ENCODE data around the gene DACH1. TPM values are rescaled to one million over a fixed set of nuclear protein-coding genes. Genes with fewer than 3 reads are reported as not detected.

The DACH1 gene
- total and polyA plus RNA-seq, 2 of the 13 experiments (the other 11 are each of a cell fraction or from before 2014, with no cell fraction given) = not detected

GRCh38 chr13:71806886-71807285 is 60.1 kb downstream of the DACH1 start (continued):
- no peak for TF ChIP-seq IRF2 (CRISPR knock-in tag; IDR thresholded peaks at IDR 0.05)
- TF ChIP-seq LRRFIP1 (CRISPR knock-in tag; conservative IDR thresholded peaks at IDR 0.05) = no peak
- TF ChIP-seq NR2F1 (CRISPR knock-in tag; IDR thresholded peaks at IDR 0.05) = no peak
- TF ChIP-seq HMGA1 (CRISPR knock-in tag; conservative IDR thresholded peaks at IDR 0.05) = no peak
- no peak for TF ChIP-seq TRIM24 (CRISPR knock-in tag; IDR thresholded peaks at IDR 0.05)
- TF ChIP-seq, protein P1, sequence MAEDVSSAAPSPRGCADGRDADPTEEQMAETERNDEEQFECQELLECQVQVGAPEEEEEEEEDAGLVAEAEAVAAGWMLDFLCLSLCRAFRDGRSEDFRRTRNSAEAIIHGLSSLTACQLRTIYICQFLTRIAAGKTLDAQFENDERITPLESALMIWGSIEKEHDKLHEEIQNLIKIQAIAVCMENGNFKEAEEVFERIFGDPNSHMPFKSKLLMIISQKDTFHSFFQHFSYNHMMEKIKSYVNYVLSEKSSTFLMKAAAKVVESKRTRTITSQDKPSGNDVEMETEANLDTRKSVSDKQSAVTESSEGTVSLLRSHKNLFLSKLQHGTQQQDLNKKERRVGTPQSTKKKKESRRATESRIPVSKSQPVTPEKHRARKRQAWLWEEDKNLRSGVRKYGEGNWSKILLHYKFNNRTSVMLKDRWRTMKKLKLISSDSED (CRISPR knock-in tag; IDR thresholded peaks at IDR 0.05) = no peak
- no peak for TF ChIP-seq ZNF747 (CRISPR knock-in tag; IDR thresholded peaks at IDR 0.05; ENCODE audit: borderline replicate concordance)
- TF ChIP-seq ZNF260 (CRISPR knock-in tag; IDR thresholded peaks at IDR 0.05; ENCODE audit: borderline replicate concordance, low read depth) = no peak
- no peak for TF ChIP-seq TBX3 (IDR thresholded peaks at IDR 0.05; ENCODE audit: borderline replicate concordance)
- TF ChIP-seq MBNL3 (CRISPR knock-in tag; conservative IDR thresholded peaks at IDR 0.05) = no peak
- no peak for TF ChIP-seq SIN3A (IDR thresholded peaks at IDR 0.05; ENCODE audit: borderline replicate concordance, low read depth, low read length)
- no peak for TF ChIP-seq ZGPAT (CRISPR knock-in tag; IDR thresholded peaks at IDR 0.05)
- no peak for TF ChIP-seq NBN (conservative IDR thresholded peaks at IDR 0.05)
- TF ChIP-seq MED1 (CRISPR knock-in tag; IDR thresholded peaks at IDR 0.05) = no peak
- TF ChIP-seq ZNF790 (CRISPR knock-in tag; IDR thresholded peaks at IDR 0.05; ENCODE audit: borderline replicate concordance) = no peak
- TF ChIP-seq ZFP90 (CRISPR knock-in tag; IDR thresholded peaks at IDR 0.05; ENCODE audit: borderline replicate concordance) = no peak
- TF ChIP-seq EZH2 (conservative IDR thresholded peaks at IDR 0.05; ENCODE audit: low read depth, low read length) = no peak
- TF ChIP-seq KAT8 (CRISPR knock-in tag; IDR thresholded peaks at IDR 0.05) = no peak

All from HepG2 (cell line).